HL-60/S4 treated with retinoic acid at 250 ng/mL for 4 days and 3 days (cell line): Measurements from ENCODE around the gene ROBO1.

Experiments used
- in situ Hi-C: fragments of 300-500 bp; cut with MboI; formaldehyde crosslinking; loops from 2 replicates; pipeline ENCODE4 v1.7.0; 2022; ENCODE audit warnings: low sequenced_read_pairs

ROBO1 gene

GRCh38 chr3:79672075-79672474 lies 95.7 kb downstream of the ROBO1 start:
- in situ Hi-C loops: no loop called here

GRCh38 chr3:79670178-79670577 lies 97.6 kb downstream of the ROBO1 start:
- in situ Hi-C loops: no loop called here

- in situ Hi-C loops: no loop called here
Observed at GRCh38 chr3:79664455-79664854, 103.3 kb downstream of the ROBO1 start.

DNA sequence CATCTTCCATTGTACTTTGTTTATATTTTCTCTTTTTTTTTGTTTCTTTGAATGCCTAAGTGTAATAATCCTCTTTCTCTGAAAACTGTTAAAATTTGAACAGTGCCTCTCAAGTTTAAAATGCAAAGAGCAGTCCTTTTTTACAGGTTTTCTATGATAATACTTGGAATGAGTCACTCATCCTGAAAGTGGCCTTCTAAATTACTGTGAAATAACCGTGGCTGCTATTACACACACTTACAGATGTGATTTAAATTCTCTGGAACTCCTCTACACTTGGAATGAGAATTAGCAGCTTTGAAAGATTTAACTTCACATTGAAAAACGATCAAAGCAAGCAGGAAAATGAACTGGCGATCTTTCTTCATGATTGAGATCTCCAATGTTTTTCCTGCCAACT lies 105.9 kb downstream of the ROBO1 start:
- in situ Hi-C loops: no loop called here

DNA sequence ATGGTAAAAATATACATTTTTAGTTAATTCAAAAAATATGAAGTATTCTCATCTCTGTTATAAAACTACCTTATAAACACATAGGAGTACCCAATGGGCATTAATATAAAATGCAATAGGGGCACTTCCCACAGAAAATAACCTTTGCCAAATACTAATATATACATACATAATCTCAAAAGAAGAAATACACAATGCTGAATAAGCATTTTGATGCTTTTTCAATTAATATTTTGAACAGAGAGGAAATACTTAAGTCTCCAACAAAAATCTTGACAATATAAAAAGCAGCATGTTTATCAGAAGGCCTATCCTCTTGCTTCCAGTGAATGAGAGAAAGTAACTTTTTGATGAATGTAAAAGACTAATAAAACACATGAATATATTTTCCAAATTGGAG lies 110.7 kb downstream of the ROBO1 start:
- in situ Hi-C loops: no loop called here

DNA sequence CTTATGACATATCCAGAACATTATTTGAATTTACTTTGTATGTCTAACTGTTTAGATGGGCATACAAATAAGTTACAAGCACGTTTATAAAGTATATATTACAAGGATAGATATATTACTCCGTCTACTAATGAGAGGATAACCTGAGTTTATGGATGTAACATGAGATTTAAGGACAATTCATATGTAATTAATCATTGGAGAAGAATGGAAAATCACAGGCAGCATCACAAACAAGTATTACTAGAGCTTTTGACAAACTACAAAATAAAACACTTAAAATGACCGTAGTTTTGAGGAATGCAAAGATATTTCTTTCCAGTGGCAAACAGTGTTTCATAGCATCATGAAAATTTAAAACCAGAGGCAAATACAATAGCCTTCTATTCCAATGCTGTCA lies 113.8 kb downstream of the ROBO1 start:
- in situ Hi-C loops: no loop called here

GRCh38 chr3:79653266-79653830 lies 114.5 kb downstream of the ROBO1 start:
- in situ Hi-C loops: no loop called here

DNA sequence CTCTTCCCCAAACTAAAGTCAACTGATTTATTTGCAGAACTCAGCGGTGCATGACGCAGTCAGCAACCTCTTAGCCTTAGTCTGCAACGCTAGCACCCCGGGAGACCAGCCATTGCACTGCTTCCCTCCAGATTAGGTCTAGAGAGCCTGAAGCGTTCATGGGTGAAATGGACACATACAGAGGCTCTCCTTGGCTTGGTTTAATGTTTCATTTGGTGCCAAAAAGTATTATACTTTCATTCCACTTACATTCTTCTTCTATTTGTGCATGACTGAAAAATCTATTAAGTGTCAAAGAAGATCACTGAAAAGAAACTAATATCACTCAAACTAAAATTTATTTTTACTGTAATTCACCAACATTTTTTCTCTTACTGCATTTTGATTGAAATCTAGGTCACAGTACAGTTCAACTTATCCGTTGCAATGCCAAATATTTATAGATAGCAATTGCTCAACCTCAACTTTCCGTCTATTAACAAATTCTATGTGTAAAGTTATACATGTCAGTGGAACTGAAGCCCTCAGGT lies 116.2 kb downstream of the ROBO1 start:
- in situ Hi-C loops: no loop called here

- in situ Hi-C loops: no loop called here
Observed at GRCh38 chr3:79639855-79640254, 127.9 kb downstream of the ROBO1 start.

- in situ Hi-C loops: no loop called here
Observed at GRCh38 chr3:79636372-79636771, 131.4 kb downstream of the ROBO1 start.

DNA sequence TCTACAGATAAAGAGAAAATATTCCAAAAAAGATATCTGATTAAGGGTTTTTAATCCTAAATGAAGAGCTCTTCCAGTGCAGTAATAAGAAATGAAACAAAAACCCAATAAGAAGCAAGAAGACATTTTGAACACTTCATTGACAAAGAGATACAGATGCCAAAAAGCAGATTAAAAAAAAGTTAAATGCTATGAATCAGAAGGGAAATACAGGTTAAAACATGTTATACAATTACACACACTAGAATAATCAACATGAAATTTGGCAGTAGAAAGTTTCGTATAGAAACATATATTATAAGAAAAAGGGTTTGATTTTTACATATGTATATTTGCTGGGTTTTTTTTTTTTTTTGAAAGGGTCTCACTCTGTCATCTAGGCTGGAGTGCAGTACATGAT lies 135.0 kb downstream of the ROBO1 start:
- in situ Hi-C loops: no loop called here

DNA sequence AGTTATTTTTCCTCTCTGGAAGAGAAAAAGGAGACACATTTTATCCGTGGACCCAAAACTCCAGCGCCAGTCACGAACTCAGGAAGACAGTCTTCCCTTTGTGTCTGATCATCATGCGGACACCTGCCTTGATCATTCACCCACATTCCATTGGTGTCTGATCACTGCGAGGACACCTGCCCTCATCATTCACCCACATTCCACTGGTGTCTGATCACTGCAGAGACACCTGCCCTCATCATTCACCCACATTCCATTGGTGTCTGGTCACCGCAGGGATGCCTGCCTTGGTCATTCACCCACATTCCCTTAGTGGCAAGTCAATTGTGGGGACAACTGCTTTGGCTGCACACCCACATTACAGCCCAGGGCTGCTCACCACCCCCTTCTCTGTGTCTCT lies 148.9 kb downstream of the ROBO1 start:
- in situ Hi-C loops: no loop called here

GRCh38 chr3:79606414-79606813 lies 161.4 kb downstream of the ROBO1 start:
- in situ Hi-C loops: no loop called here

DNA sequence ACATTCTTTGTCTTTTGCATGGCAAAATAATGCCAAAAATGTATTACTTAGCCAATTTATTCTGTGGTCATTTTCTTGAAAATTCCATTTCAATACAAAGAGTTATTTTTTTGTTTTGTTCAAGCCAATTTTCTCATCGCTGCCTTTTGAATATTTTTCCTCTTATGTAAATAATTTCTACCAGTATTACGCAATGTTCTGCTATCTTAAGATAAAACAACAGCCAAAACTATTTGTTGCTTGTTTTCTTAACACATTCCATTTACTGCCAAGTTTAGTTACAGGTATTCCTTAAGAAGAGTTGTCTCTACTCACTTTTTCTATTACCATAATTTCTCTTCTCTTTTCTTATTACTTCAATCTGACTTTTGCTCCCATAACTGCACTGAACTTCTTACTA lies 163.1 kb downstream of the ROBO1 start:
- in situ Hi-C loops: no loop called here

DNA sequence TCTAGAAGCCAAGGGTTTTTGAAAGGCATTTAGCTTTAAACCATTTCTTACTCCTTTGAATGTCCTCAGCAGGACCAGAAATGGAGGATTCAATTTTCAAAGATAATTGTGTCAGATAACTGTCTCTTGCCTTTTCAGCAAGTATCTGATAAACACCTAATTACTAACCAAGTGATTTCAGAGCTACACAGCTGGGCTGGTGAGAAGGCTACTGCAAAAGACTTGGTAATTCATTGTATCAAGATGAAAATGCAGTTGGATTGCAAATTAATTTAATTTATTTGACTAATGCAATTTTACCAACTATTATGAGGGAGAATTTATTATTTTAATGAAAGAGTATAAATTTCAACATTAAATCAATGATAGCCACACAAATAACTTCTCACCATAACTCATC lies 165.4 kb downstream of the ROBO1 start:
- in situ Hi-C loops: no loop called here

DNA sequence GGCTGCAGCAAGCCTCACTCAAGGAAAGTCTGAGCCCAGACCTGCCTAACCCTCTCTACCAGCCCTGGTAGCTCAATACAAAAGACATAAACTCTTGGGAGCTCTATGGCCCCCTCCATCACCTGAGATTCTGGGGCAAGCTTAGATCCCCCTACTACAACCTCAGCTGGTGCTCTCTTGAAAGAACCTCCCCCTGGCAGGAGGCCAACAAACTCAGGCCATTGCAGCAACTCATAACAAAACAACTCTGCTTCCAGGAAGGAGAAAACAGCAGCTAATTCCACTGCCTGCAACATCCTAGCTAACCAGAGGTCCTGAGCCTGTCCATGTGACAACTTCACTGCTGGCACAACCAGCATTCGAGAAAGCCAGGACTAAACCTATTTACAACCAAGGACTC lies 169.2 kb downstream of the ROBO1 start:
- in situ Hi-C loops: no loop called here

GRCh38 chr3:79597709-79598108 lies 170.1 kb downstream of the ROBO1 start:
- in situ Hi-C loops: no loop called here

DNA sequence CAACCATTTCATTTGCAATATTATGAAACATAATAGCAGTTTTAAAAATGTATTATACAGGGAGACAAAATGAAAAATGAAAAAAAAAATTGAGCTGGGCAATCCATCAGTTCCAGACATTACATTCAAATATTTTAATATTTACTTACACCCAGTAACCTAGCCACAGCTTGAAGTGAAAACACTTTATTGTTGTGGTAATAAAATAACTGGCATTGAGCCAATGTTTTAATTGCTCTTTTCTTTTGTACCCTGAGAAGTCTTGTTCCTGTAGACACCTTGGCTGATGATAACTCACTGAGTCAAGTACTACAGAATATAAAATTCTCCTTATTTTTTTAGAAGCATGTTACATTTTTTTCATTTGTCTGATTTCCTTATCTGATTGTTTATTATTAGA lies 180.6 kb downstream of the ROBO1 start:
- in situ Hi-C loops: no loop called here

- in situ Hi-C loops: no loop called here
Observed at GRCh38 chr3:79586232-79586631, 181.6 kb downstream of the ROBO1 start.

GRCh38 chr3:79572930-79573329 lies 194.9 kb downstream of the ROBO1 start:
- in situ Hi-C loops: no loop called here

- in situ Hi-C loops: no loop called here
Observed at GRCh38 chr3:79568938-79569337, 198.9 kb downstream of the ROBO1 start.

DNA sequence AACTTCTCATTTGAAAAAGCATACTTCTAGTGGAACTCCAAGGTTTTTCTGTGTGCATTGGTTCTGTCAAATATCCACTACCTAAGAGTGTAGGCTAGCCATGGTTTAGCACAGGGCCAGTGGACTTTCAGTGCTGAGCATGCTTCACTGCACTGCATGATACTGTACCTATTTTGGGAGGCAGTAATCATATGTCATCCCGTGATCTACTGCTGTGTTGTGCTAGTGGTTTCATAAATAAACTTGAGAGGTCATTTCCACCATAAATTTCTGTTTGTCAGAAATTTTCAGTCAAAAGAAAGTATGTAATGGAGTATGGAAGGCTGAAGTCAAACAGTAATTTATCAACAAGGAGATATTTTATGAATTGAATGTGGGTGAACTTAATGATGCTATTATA lies 203.6 kb downstream of the ROBO1 start:
- in situ Hi-C loops: no loop called here

DNA sequence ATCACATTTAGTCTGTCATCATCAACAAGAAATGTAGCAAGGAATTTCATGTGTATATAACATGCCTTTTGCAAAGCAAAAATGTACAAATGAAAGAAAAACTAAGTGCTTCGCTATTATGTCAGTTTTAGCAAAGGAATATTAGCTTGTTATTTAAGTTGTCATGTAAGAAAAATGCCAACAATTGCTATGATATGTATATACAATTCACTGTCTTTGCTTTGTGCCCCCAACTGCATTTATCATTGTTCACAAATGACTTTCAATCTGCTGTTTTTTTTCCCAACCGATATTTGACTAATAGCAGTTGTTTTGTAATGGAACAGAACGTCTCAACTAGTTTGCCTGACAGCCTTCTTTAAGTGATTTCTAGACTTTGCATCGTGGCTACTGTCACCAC lies 207.1 kb downstream of the ROBO1 start:
- in situ Hi-C loops: no loop called here
